ENCODE results near the gene UGP2.
"Not testable (repeated sequence)": the region's sequence is repeated elsewhere in the genome, so short reads cannot be mapped to it uniquely, and the experiment has no call there.

GRCh38 chr2:63847571-63847970 lies 5.9 kb downstream of the UGP2 start:
- not testable (repeated sequence) for TF ChIP-seq POLR2A, CTCF (IDR thresholded peaks at IDR 0.05)

All from tibial nerve (tissue), 3 donors.